Activated naive CD4-positive, alpha-beta T cell treated with anti-CD3 and anti-CD28 coated beads, Interleukin-2, amount 10 ng/mL, durations not matched to agents 7 days and 5 days (primary cell): ENCODE data around the gene F10.

ENCODE experiments used
- CTCF ChIA-PET: fragments of 350-600 bp; sonication (Branson Sonifier 250); formaldehyde crosslinking; loops from one replicate; lab custom pipeline; 2021; ENCODE audit warnings: antibody characterized with exemption; lab: Charles Lee
- DNase-seq: peaks from one replicate; pipeline ENCODE4 v3.0.0-alpha.2; 2020
- H3K27ac Mint-ChIP-seq: one replicate; pipeline ENCODE4 v1.8.0; 2021; ENCODE audit warnings: mild to moderate bottlenecking, moderate library complexity, mixed read lengths
- H3K27me3 Mint-ChIP-seq: one replicate; pipeline ENCODE4 v1.8.0; 2021; ENCODE audit warnings: mild to moderate bottlenecking, mixed read lengths
- H3K36me3 Mint-ChIP-seq: one replicate; pipeline ENCODE4 v1.8.0; 2021; ENCODE audit warnings: mixed read lengths
- H3K4me1 Mint-ChIP-seq: one replicate; pipeline ENCODE4 v1.8.0; 2021; ENCODE audit warnings: mixed read lengths
- H3K4me3 Mint-ChIP-seq: one replicate; pipeline ENCODE4 v1.8.0; 2021; ENCODE audit warnings: mild to moderate bottlenecking, moderate library complexity, mixed read lengths
- H3K9me3 Mint-ChIP-seq: one replicate; pipeline ENCODE4 v1.8.0; 2021; ENCODE audit warnings: mixed read lengths

The F10 gene

DNA sequence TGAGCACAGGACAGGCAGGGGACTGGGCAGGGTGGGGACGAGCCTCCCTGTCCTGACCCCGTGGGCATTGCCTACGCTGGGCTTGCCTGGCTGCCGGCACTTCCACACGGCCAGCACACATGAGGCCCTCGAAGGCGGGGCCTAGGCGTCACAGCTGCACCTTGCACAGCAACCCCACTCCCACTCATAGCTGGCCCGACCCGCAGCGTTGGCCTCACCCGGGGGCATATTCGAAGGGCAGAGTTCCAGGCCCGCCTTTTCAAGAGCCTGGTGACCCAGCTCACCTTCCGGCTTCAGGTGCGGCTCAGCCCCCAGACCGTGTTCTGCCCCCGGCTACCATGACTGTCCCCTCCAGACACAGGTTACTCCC, 19.0 kb downstream of the F10 start:
- no peaks in the 10 kb centered on the region for H3K4me1 Mint-ChIP-seq
- no peak overlapping the region for H3K4me3 Mint-ChIP-seq
- no peaks in the 10 kb centered on the region for H3K9me3 Mint-ChIP-seq
- CTCF ChIA-PET: interaction anchor here (0.6 kb wide), 1 partner anchor 1709 kb away, joined by 3 read pairs; no protein-coding TSS in a partner anchor
- no peak for DNase-seq
- H3K27ac Mint-ChIP-seq: no peak overlapping the region
- no peaks in the 10 kb centered on the region for H3K36me3 Mint-ChIP-seq
- peaks cover 16% of the 10 kb centered on the region for H3K27me3 Mint-ChIP-seq

DNA sequence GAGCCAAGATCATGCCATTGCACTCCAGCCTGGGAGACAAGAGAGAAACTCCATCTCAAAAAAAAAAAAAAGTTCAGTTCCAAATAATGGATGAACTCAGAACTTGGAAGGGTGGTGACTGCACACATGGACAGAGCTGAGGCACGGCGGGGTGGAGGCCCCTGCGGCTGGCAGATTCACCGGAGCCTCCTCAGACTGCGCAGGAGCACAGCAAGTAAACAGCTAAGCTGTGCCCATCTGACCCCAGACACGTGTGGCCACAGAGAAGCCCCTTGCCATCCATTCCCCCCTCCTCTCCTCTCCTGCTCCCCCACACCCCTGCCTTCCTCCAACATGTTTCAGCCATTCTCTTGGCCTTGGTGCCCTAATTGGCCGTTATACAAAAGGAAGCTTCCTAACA, 20.3 kb downstream of the F10 start:
- no peak for DNase-seq
- Mint-ChIP-seq H3K4me1 (no peaks in the 10 kb centered on the region), H3K27ac (no peak overlapping the region), H3K9me3 (no peaks in the 10 kb centered on the region), H3K27me3 (peaks cover 16% of the 10 kb centered on the region), H3K4me3 (no peak overlapping the region), H3K36me3 (no peaks in the 10 kb centered on the region)
- CTCF ChIA-PET: no interaction called here

GRCh38 chr13:113143466-113144254, 21.1 kb downstream of the F10 start:
- DNase-seq: no peak
- Mint-ChIP-seq H3K36me3 (no peaks in the 10 kb centered on the region), H3K27ac (no peak overlapping the region), H3K4me1 (no peaks in the 10 kb centered on the region), H3K9me3 (no peaks in the 10 kb centered on the region), H3K4me3 (no peak overlapping the region), H3K27me3 (peaks cover 18% of the 10 kb centered on the region)
- CTCF ChIA-PET: no interaction called here

- no peak for DNase-seq
- H3K27me3 Mint-ChIP-seq: peaks cover 16% of the 10 kb centered on the region
These were observed 21.6 kb downstream of the F10 start for GRCh38 chr13:113144255-113144629.

DNA sequence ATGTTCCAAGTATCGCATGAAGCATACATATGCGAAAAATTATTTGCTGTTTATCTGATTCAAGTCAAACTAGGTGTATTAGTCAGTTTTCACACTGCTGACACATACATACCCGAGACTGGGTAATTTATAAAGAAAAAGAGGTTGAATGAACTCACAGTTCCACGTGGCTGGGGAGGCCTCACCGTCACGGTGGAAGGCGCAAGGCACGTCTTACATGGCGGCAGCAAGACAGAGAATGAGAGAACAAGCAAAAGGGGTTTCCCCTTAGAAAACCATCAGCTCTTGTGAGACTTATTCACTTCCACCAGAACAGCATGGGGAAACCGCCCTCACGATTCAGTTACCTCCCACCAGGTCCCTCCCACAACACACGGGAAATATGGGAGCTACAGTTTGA, 22.9 kb downstream of the F10 start:
- CTCF ChIA-PET: no interaction called here
- H3K36me3 Mint-ChIP-seq: no peaks in the 10 kb centered on the region
- H3K27ac Mint-ChIP-seq: no peak overlapping the region
- H3K4me3 Mint-ChIP-seq: no peak overlapping the region
- no peak for DNase-seq
- H3K4me1 Mint-ChIP-seq: no peaks in the 10 kb centered on the region
- H3K9me3 Mint-ChIP-seq: no peaks in the 10 kb centered on the region
- peaks cover 22% of the 10 kb centered on the region for H3K27me3 Mint-ChIP-seq

More at GRCh38 chr13:113144255-113144629, 21.6 kb downstream of the F10 start:
- Mint-ChIP-seq H3K36me3 (no peaks in the 10 kb centered on the region), H3K9me3 (no peaks in the 10 kb centered on the region), H3K4me1 (no peaks in the 10 kb centered on the region), H3K27ac (no peak overlapping the region), H3K4me3 (no peak overlapping the region)
- CTCF ChIA-PET: no interaction called here

DNA sequence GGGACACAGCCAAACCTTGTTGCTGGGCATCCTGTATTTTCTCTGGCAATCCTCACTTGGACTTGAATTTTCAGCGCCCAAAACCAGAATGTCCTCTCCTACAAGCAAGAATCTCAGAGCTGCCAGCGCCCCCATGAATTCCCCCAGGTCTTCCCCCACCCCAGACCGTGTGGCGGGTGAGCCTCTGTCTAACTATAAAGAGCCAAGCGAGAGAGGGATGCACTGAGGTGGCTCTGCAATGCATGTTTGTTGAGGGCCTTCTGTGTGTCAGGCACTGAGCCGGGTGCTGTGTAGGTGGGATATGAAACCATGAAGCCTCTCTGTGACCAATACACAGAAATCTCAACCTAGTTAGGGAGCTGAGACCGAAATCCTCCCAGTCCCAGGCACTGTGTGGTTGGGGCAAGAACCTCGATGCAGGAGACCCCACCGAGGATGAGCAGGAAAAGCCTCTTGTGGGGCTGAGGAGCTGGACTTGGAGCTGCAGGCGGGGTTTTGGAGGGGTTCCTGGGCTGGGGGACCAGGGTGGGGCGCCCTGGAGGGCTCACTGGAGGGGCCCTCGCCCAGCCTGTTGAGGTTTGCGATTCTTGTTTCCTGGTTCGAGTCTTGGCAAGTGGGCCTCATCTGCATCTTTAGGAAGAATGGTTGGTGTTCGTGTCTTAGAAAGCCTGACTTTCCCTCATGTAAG, 23.5 kb downstream of the F10 start:
- DNase-seq: no peak
- peaks cover 27% of the 10 kb centered on the region for H3K27me3 Mint-ChIP-seq
- H3K36me3 Mint-ChIP-seq: no peaks in the 10 kb centered on the region
- H3K4me1 Mint-ChIP-seq: peaks cover under 1% of the 10 kb centered on the region
- no peak overlapping the region for H3K27ac Mint-ChIP-seq
- H3K9me3 Mint-ChIP-seq: no peaks in the 10 kb centered on the region
- H3K4me3 Mint-ChIP-seq: no peak overlapping the region
- CTCF ChIA-PET: no interaction called here

DNA sequence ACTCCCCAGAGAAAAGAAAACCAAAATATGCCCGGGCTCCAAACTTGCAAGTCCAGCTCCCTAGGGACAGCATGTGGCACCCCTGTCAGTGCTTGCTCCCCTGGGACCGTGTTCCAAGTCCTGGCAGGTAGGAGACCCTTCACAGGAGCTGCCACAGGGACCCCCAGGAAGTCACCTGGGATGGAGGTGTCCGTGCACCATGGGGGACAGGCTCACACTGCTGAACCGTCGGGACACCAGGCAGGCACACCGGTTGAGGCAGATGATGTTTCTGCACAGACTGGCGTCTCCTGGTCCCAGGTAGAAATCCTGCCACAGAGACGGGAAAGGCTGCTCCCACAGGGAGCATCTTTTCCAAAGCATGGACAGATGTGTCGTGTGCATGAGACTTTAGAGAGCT, 24.2 kb downstream of the F10 start:
- Mint-ChIP-seq H3K4me1 (peaks cover 5% of the 10 kb centered on the region), H3K27me3 (peaks cover 32% of the 10 kb centered on the region), H3K4me3 (no peak overlapping the region), H3K36me3 (no peaks in the 10 kb centered on the region), H3K9me3 (no peaks in the 10 kb centered on the region), H3K27ac (no peak overlapping the region)
- DNase-seq: no peak
- CTCF ChIA-PET: no interaction called here

DNA sequence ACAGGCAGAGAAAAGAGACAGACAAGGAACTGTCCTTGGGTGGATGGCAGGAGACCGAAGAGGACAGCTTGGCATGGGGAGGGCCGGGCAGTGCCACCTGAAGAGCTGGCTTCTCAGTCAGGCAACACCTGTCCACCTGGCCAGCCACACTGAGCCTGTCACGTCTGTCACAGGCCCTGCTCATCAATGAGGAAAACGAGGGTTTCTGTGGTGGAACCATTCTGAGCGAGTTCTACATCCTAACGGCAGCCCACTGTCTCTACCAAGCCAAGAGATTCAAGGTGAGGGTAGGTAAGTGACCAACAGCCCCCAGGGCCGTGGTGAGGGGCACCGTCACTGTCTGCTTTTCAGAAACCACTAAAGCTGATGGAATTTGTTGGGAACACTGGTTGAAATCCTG, 24.6 kb downstream of the F10 start:
- Mint-ChIP-seq H3K4me1 (peaks cover 9% of the 10 kb centered on the region), H3K36me3 (no peaks in the 10 kb centered on the region), H3K9me3 (no peaks in the 10 kb centered on the region), H3K4me3 (no peak overlapping the region), H3K27me3 (peaks cover 36% of the 10 kb centered on the region), H3K27ac (no peak overlapping the region)
- DNase-seq: no peak
- CTCF ChIA-PET: no interaction called here

DNA sequence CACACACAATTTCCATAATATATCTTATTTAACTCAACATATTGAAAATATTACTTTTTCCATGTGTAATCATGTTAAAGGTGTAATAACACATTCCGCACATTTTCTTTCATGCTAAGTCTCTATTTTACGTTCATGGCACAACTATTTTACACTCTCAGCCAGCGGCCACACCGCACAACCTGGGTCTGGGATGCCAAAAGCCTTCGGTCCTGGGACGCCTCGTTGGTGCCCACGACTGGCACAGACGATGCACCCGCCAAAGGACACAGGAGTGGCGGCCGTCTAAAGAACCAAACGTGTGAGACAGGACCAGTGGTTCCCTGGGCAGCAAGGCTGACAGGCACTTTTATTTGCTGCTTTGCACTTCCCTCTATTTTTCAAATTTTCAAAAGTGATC, 25.8 kb downstream of the F10 start:
- CTCF ChIA-PET: no interaction called here
- Mint-ChIP-seq H3K4me1 (peaks cover 18% of the 10 kb centered on the region), H3K27me3 (peaks cover 47% of the 10 kb centered on the region), H3K9me3 (no peaks in the 10 kb centered on the region), H3K27ac (no peak overlapping the region), H3K36me3 (peaks cover 1% of the 10 kb centered on the region), H3K4me3 (no peak overlapping the region)
- DNase-seq: no peak

- CTCF ChIA-PET: no interaction called here
- Mint-ChIP-seq H3K4me3 (no peak overlapping the region), H3K27ac (no peak overlapping the region), H3K9me3 (no peaks in the 10 kb centered on the region), H3K36me3 (peaks cover 1% of the 10 kb centered on the region), H3K27me3 (peaks cover 49% of the 10 kb centered on the region), H3K4me1 (peaks cover 22% of the 10 kb centered on the region)
- no peak for DNase-seq
These were observed 26.4 kb downstream of the F10 start for GRCh38 chr13:113148940-113149503.

GRCh38 chr13:113149711-113150549, 27.3 kb downstream of the F10 start:
- no peaks in the 10 kb centered on the region for H3K9me3 Mint-ChIP-seq
- CTCF ChIA-PET: no interaction called here
- H3K4me3 Mint-ChIP-seq: no peak overlapping the region
- peaks cover 1% of the 10 kb centered on the region for H3K36me3 Mint-ChIP-seq
- peaks cover 28% of the 10 kb centered on the region for H3K4me1 Mint-ChIP-seq
- peaks cover 49% of the 10 kb centered on the region for H3K27me3 Mint-ChIP-seq
- H3K27ac Mint-ChIP-seq: no peak overlapping the region
- DNase-seq: no peak

DNA sequence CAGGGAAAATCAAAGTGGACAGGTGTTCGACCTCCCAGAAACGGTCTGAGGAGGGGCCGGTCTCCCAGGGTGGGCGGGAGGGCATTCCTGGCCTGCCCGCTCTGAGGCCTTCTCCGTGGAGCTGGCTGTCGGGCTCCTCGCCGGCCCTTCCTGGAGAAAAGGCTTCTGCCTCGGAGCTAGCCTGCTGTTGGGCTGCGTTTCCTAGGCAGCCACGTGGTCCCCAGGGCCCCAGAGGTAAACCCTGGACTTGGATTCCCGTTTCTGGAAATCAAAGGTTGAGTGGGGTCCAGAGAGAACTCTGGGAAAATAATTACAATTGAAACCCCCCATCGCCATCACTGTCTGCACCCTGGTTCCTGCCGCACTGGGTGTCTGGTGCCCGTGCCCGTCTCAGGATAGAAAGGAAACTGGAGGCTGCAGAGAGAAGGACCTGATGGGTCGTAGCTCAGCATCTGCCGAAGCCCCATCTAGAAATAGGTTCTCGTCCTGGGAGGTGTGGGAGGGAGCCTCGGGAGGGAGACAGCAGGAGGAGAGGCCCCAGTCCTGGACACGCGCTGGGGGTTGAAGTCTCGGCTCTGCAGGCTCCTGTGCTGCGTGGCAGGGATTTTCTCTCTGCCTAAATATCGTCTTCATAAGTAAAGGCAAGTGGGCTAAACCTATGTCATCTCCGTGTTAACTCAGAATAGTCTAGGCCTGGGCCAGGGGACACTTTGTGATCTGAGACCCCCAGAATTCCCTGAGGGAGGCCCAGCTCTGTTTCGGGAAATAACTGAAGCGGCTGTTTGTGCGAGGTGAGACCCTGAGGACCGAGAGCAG, 28.2 kb downstream of the F10 start:
- H3K27me3 Mint-ChIP-seq: peaks cover 52% of the 10 kb centered on the region
- peaks cover 6% of the 10 kb centered on the region for H3K36me3 Mint-ChIP-seq
- CTCF ChIA-PET: no interaction called here
- peaks cover 5% of the 10 kb centered on the region for H3K9me3 Mint-ChIP-seq
- peak overlapping the region; percentile 42 for H3K27ac Mint-ChIP-seq
- no peak for DNase-seq
- no peak overlapping the region for H3K4me3 Mint-ChIP-seq
- peaks cover 29% of the 10 kb centered on the region for H3K4me1 Mint-ChIP-seq

GRCh38 chr13:113151745-113152690, 29.4 kb downstream of the F10 start:
- Mint-ChIP-seq H3K27me3 (peaks cover 57% of the 10 kb centered on the region), H3K36me3 (peaks cover 6% of the 10 kb centered on the region), H3K9me3 (peaks cover 12% of the 10 kb centered on the region), H3K4me3 (peak overlapping the region; percentile 55), H3K27ac (no peak overlapping the region), H3K4me1 (peaks cover 29% of the 10 kb centered on the region)
- CTCF ChIA-PET: no interaction called here
- DNase-seq: no peak
